Hepatocyte (in vitro differentiated cells): Measurements from ENCODE around the gene IPPK.

Source experiments
- CTCF ChIP-seq: fragments of 200-600 bp; sonication (generic); IDR thresholded peaks from 2 replicates; pipeline ENCODE4 v1.5.1; 2016; ENCODE audit warnings: antibody characterized with exemption, mild to moderate bottlenecking; ENCODE audit not compliant: poor library complexity
- EZH2 ChIP-seq: fragments of 200-600 bp; sonication (generic); IDR thresholded peaks from 2 replicates; pipeline ENCODE4 v1.6.1; 2016; ENCODE audit warnings: antibody characterized with exemption, mild to moderate bottlenecking, borderline replicate concordance

- TF ChIP-seq CTCF (no peak), EZH2 (no peak)
These were observed 68.5 kb downstream of the IPPK start for GRCh38 chr9:92601451-92601850.
